Measurements from ENCODE around the gene PHLDA2.

The PHLDA2 gene

GRCh38 chr11:2950825-2951224 is 21.6 kb upstream of the PHLDA2 start:
- H3K36me3 ChIP-seq (replicated peaks in 1 of 2; ENCODE audit: control insufficient read depth in 2 of 2, insufficient read depth in 2 of 2, low read length in 2 of 2) = peaks cover 50 to 100% of the 10 kb centered on the region in 2 donors
- H2AK5ac ChIP-seq (ENCODE audit: low read depth, low read length) = no peak overlapping the region
- no peak overlapping the region for H4K91ac ChIP-seq (ENCODE audit: low read depth, low read length, poor library complexity)
- H3K4me2 ChIP-seq (ENCODE audit: insufficient read depth, low read length, poor library complexity, severe bottlenecking) = no peak overlapping the region
- H3K18ac ChIP-seq (ENCODE audit: low read length) = no peak overlapping the region
- H2BK12ac ChIP-seq (ENCODE audit: low read length) = no peak overlapping the region
- no peaks in the 10 kb centered on the region for H3K9me3 ChIP-seq (replicated peaks in 1 of 2; ENCODE audit: control insufficient read depth in 2 of 2, insufficient read depth in 1 of 2, low read depth in 1 of 2, low read length in 2 of 2)
- H3K4me1 ChIP-seq (ENCODE audit: control insufficient read depth in 2 of 2, insufficient read depth in 1 of 2, low read depth in 1 of 2, low read length in 2 of 2) = peaks cover 0 to 5% of the 10 kb centered on the region in 2 donors
- no peak overlapping the region for H3K4ac ChIP-seq (ENCODE audit: low read length)
- no peak overlapping the region for H3K23ac ChIP-seq (ENCODE audit: low read depth, low read length, poor library complexity)
- no peak overlapping the region for H3K9ac ChIP-seq (ENCODE audit: low read depth, low read length, poor library complexity)
- H3K4me3 ChIP-seq (ENCODE audit: low read length in 2 of 2) = no peak overlapping the region
- WGBS, 2 donors (ENCODE audit: extremely low coverage in 2 of 2, insufficient read length in 2 of 2, insufficient replicate concordance in 1 of 2) = no CpG with 5 or more reads among the region's 1 CpG
- no peak overlapping the region for H3K14ac ChIP-seq (ENCODE audit: low read length)
- no peak for DNase-seq (ENCODE audit: low spot score)
- H3K27ac ChIP-seq (replicated peaks; ENCODE audit: low read length) = no peak overlapping the region
- no peak overlapping the region for H4K8ac ChIP-seq (ENCODE audit: low read depth, low read length)
- no peak overlapping the region for H2BK5ac ChIP-seq (ENCODE audit: low read length)
- H3K27me3 ChIP-seq (ENCODE audit: control insufficient read depth in 3 of 3, insufficient read depth in 3 of 3, low read depth in 1 of 3, low read length in 3 of 3) = peaks cover 0 to 2% (median 0%) of the 10 kb centered on the region in 3 experiments
- no peaks in the 10 kb centered on the region for H3K79me1 ChIP-seq (ENCODE audit: low read depth, low read length)
- H2BK120ac ChIP-seq (ENCODE audit: low read depth, low read length) = no peak overlapping the region
- no peak overlapping the region for H2BK15ac ChIP-seq (ENCODE audit: low read length)
- no peak overlapping the region for H2AFZ ChIP-seq (ENCODE audit: low read length)

DNA sequence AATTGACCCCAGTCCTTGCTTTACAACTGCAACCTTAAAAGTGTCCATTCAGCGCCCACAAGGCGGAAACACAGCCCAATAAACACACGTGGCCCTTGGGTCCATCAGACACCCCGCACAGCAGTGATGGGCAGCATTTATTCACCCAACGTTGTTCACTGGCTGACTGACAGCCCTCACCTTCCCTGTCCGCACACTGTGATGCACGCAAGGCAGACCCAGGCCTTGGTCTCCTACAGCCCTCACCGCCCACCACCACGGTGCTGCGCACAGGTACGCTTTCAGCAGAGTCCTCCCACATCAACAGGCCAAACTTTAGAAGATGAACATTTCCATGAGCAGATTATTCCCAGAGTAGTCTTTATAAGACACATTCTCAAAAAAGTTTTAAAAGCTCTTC is 20.7 kb upstream of the PHLDA2 start:
- Histone ChIP-seq H3K4me1 (ENCODE audit: control insufficient read depth in 2 of 2, insufficient read depth in 1 of 2, low read depth in 1 of 2, low read length in 2 of 2) (peaks cover 0 to 10% of the 10 kb centered on the region in 2 donors), H2AFZ (ENCODE audit: low read length) (no peak overlapping the region)

DNA sequence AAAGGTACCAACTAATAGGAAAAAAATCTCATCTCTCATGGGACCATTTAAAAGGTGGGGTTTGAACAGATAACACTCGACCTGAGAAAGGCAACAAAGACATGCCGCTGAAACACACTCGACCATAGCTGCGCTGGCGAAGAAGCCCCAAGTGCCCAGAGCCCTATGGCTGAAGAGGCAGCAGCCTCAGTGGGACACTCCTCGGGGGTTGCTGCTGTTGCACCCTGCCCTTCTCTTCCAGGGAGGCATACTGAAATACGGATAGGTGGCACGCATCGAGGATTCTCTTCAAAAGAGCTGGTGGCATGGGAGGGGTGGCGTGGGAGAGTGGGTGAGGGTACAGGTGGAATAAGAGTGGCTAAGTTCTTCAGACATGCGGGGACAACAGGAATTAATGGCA is 18.5 kb upstream of the PHLDA2 start:
- Histone ChIP-seq H3K14ac (ENCODE audit: low read length) (no peak overlapping the region), H2AK5ac (ENCODE audit: low read depth, low read length) (no peak overlapping the region), H2BK5ac (ENCODE audit: low read length) (no peak overlapping the region), H4K91ac (ENCODE audit: low read depth, low read length, poor library complexity) (no peak overlapping the region), H3K18ac (ENCODE audit: low read length) (no peak overlapping the region), H2AFZ (ENCODE audit: low read length) (no peak overlapping the region), H4K8ac (ENCODE audit: low read depth, low read length) (no peak overlapping the region), H3K27ac (replicated peaks; ENCODE audit: low read length) (no peak overlapping the region), H3K4ac (ENCODE audit: low read length) (no peak overlapping the region), H3K4me1 (ENCODE audit: control insufficient read depth in 2 of 2, insufficient read depth in 1 of 2, low read depth in 1 of 2, low read length in 2 of 2) (peaks cover 0 to 10% of the 10 kb centered on the region in 2 donors), H3K4me2 (ENCODE audit: insufficient read depth, low read length, poor library complexity, severe bottlenecking) (no peak overlapping the region), H3K36me3 (replicated peaks in 1 of 2; ENCODE audit: control insufficient read depth in 2 of 2, insufficient read depth in 2 of 2, low read length in 2 of 2) (peaks cover 43 to 97% of the 10 kb centered on the region in 2 donors), H3K9me3 (replicated peaks in 1 of 2; ENCODE audit: control insufficient read depth in 2 of 2, insufficient read depth in 1 of 2, low read depth in 1 of 2, low read length in 2 of 2) (no peaks in the 10 kb centered on the region), H2BK15ac (ENCODE audit: low read length) (no peak overlapping the region), H3K23ac (ENCODE audit: low read depth, low read length, poor library complexity) (no peak overlapping the region), H2BK12ac (ENCODE audit: low read length) (no peak overlapping the region), H3K4me3 (ENCODE audit: low read length in 2 of 2) (no peak overlapping the region), H3K9ac (ENCODE audit: low read depth, low read length, poor library complexity) (no peak overlapping the region), H3K79me1 (ENCODE audit: low read depth, low read length) (no peaks in the 10 kb centered on the region), H2BK120ac (ENCODE audit: low read depth, low read length) (no peak overlapping the region), H3K27me3 (ENCODE audit: control insufficient read depth in 3 of 3, insufficient read depth in 3 of 3, low read depth in 1 of 3, low read length in 3 of 3) (peaks cover 0 to 2% (median 0%) of the 10 kb centered on the region in 3 experiments)
- DNase-seq (ENCODE audit: low spot score) = no peak
- no CpG with 5 or more reads among the region's 11 CpGs for WGBS, 2 donors (ENCODE audit: extremely low coverage in 2 of 2, insufficient read length in 2 of 2, insufficient replicate concordance in 1 of 2)

More for the DNA sequence above, 20.7 kb upstream of the PHLDA2 start:
- Histone ChIP-seq H3K4ac (ENCODE audit: low read length) (no peak overlapping the region), H3K4me3 (ENCODE audit: low read length in 2 of 2) (peak overlapping the region in 1 of 2 donors; percentile 41), H2BK12ac (ENCODE audit: low read length) (no peak overlapping the region), H3K9me3 (replicated peaks in 1 of 2; ENCODE audit: control insufficient read depth in 2 of 2, insufficient read depth in 1 of 2, low read depth in 1 of 2, low read length in 2 of 2) (no peaks in the 10 kb centered on the region), H4K8ac (ENCODE audit: low read depth, low read length) (no peak overlapping the region), H3K79me1 (ENCODE audit: low read depth, low read length) (no peaks in the 10 kb centered on the region), H2BK15ac (ENCODE audit: low read length) (no peak overlapping the region), H3K4me2 (ENCODE audit: insufficient read depth, low read length, poor library complexity, severe bottlenecking) (no peak overlapping the region), H3K14ac (ENCODE audit: low read length) (no peak overlapping the region), H3K27ac (replicated peaks; ENCODE audit: low read length) (no peak overlapping the region), H3K36me3 (replicated peaks in 1 of 2; ENCODE audit: control insufficient read depth in 2 of 2, insufficient read depth in 2 of 2, low read length in 2 of 2) (peaks cover 51 to 100% of the 10 kb centered on the region in 2 donors), H3K18ac (ENCODE audit: low read length) (no peak overlapping the region), H4K91ac (ENCODE audit: low read depth, low read length, poor library complexity) (no peak overlapping the region), H3K23ac (ENCODE audit: low read depth, low read length, poor library complexity) (no peak overlapping the region), H3K9ac (ENCODE audit: low read depth, low read length, poor library complexity) (no peak overlapping the region), H3K27me3 (ENCODE audit: control insufficient read depth in 3 of 3, insufficient read depth in 3 of 3, low read depth in 1 of 3, low read length in 3 of 3) (peaks cover 0 to 2% (median 0%) of the 10 kb centered on the region in 3 experiments), H2BK5ac (ENCODE audit: low read length) (no peak overlapping the region), H2BK120ac (ENCODE audit: low read depth, low read length) (no peak overlapping the region), H2AK5ac (ENCODE audit: low read depth, low read length) (no peak overlapping the region)
- no peak for DNase-seq (ENCODE audit: low spot score)
- no CpG with 5 or more reads among the region's 11 CpGs for WGBS, 2 donors (ENCODE audit: extremely low coverage in 2 of 2, insufficient read length in 2 of 2, insufficient replicate concordance in 1 of 2)

GRCh38 chr11:2945757-2946287 is 16.6 kb upstream of the PHLDA2 start:
- peaks cover 30 to 78% of the 10 kb centered on the region in 2 donors for H3K36me3 ChIP-seq (replicated peaks in 1 of 2; ENCODE audit: control insufficient read depth in 2 of 2, insufficient read depth in 2 of 2, low read length in 2 of 2)
- H3K27ac ChIP-seq (replicated peaks; ENCODE audit: low read length) = no peak overlapping the region

More at GRCh38 chr11:2945757-2946287, 16.6 kb upstream of the PHLDA2 start:
- Histone ChIP-seq H4K91ac (ENCODE audit: low read depth, low read length, poor library complexity) (no peak overlapping the region), H3K9ac (ENCODE audit: low read depth, low read length, poor library complexity) (no peak overlapping the region), H3K9me3 (replicated peaks in 1 of 2; ENCODE audit: control insufficient read depth in 2 of 2, insufficient read depth in 1 of 2, low read depth in 1 of 2, low read length in 2 of 2) (no peaks in the 10 kb centered on the region), H3K23ac (ENCODE audit: low read depth, low read length, poor library complexity) (no peak overlapping the region), H2BK120ac (ENCODE audit: low read depth, low read length) (no peak overlapping the region), H2AK5ac (ENCODE audit: low read depth, low read length) (no peak overlapping the region), H3K4ac (ENCODE audit: low read length) (no peak overlapping the region), H3K18ac (ENCODE audit: low read length) (no peak overlapping the region), H2AFZ (ENCODE audit: low read length) (no peak overlapping the region), H3K27me3 (ENCODE audit: control insufficient read depth in 3 of 3, insufficient read depth in 3 of 3, low read depth in 1 of 3, low read length in 3 of 3) (no peaks in the 10 kb centered on the region), H2BK15ac (ENCODE audit: low read length) (no peak overlapping the region), H3K4me2 (ENCODE audit: insufficient read depth, low read length, poor library complexity, severe bottlenecking) (no peak overlapping the region), H2BK5ac (ENCODE audit: low read length) (no peak overlapping the region), H3K4me3 (ENCODE audit: low read length in 2 of 2) (no peak overlapping the region), H3K4me1 (ENCODE audit: control insufficient read depth in 2 of 2, insufficient read depth in 1 of 2, low read depth in 1 of 2, low read length in 2 of 2) (peaks cover 0 to 10% of the 10 kb centered on the region in 2 donors), H3K14ac (ENCODE audit: low read length) (no peak overlapping the region), H3K79me1 (ENCODE audit: low read depth, low read length) (no peaks in the 10 kb centered on the region), H4K8ac (ENCODE audit: low read depth, low read length) (no peak overlapping the region), H2BK12ac (ENCODE audit: low read length) (no peak overlapping the region)
- DNase-seq (ENCODE audit: low spot score) = no peak
- WGBS, 2 donors (ENCODE audit: extremely low coverage in 2 of 2, insufficient read length in 2 of 2, insufficient replicate concordance in 1 of 2) = no CpG with 5 or more reads among the region's 8 CpGs
